PC-9 (cell line): ENCODE measurements around the gene PTBP1. TPM values are rescaled to one million over a fixed set of nuclear protein-coding genes. Genes with fewer than 3 reads are reported as not detected.

Experiments used
- BruUV-seq: library from RNA; stranded (reverse); fragments of 400-500 nt; replicated peaks from 2 replicates; lab custom pipeline; 2021; lab: Mats Ljungman, UMichigan
- CTCF ChIA-PET: fragments of 300-600 bp; sonication (Branson Sonifier 250); formaldehyde crosslinking; loops from one replicate; lab custom pipeline; 2022; ENCODE audit warnings: antibody characterized with exemption; lab: Charles Lee
- POLR2A ChIA-PET: fragments of 300-600 bp; sonication (Branson Sonifier 250); formaldehyde crosslinking; loops from one replicate; lab custom pipeline; 2022; ENCODE audit warnings: antibody characterized with exemption; ENCODE audit not compliant: unreplicated experiment; lab: Charles Lee
- DNase-seq, 2 experiments: peaks; one replicate each; pipeline versions ENCODE4 v3.0.0 to v3.0.0-alpha.2; 2015 to 2022; ENCODE audit warnings: mixed read lengths in 1 of 2
- H2AFZ ChIP-seq: fragments of 200-600 bp; sonication (generic); 2 replicates; pipeline ENCODE4 v1.8.1; 2017; ENCODE audit warnings: antibody characterized with exemption
- H3F3A ChIP-seq: fragments of 200-600 bp; sonication (generic); 2 replicates; pipeline ENCODE4 v1.8.1; 2017; ENCODE audit warnings: antibody characterized with exemption, mild to moderate bottlenecking, low read depth; ENCODE audit not compliant: insufficient read depth
- H3K27ac ChIP-seq: fragments of 200-600 bp; sonication (generic); 2 replicates; pipeline ENCODE4 v1.6.1; 2016; ENCODE audit warnings: mixed run types
- H3K27me3 ChIP-seq: fragments of 200-600 bp; sonication (generic); 2 replicates; pipeline ENCODE4 v1.6.1; 2016; ENCODE audit warnings: low read depth, mixed run types; ENCODE audit not compliant: insufficient read depth
- H3K36me3 ChIP-seq: fragments of 200-600 bp; sonication (generic); 2 replicates; pipeline ENCODE4 v1.6.1; 2016; ENCODE audit warnings: low read depth, mixed run types
- H3K4me1 ChIP-seq: fragments of 200-600 bp; sonication (generic); replicated peaks from 2 replicates; pipeline ENCODE4 v1.6.1; 2016; ENCODE audit warnings: mixed run types; ENCODE audit not compliant: insufficient read depth
- H3K4me2 ChIP-seq: fragments of 200-600 bp; sonication (generic); 2 replicates; pipeline ENCODE4 v1.6.1; 2017; ENCODE audit warnings: mixed run types
- H3K4me3 ChIP-seq: fragments of 200-600 bp; sonication (generic); 2 replicates; pipeline ENCODE4 v1.6.1; 2016; ENCODE audit warnings: mixed run types
- H3K79me2 ChIP-seq: fragments of 200-600 bp; sonication (generic); 2 replicates; pipeline ENCODE4 v1.6.1; 2017; ENCODE audit warnings: low read depth, mixed run types
- H3K9me2 ChIP-seq: fragments of 200-600 bp; sonication (generic); 2 replicates; pipeline ENCODE4 v1.8.1; 2017; ENCODE audit warnings: mild to moderate bottlenecking; ENCODE audit not compliant: insufficient read depth
- H3K9me3 ChIP-seq: fragments of 200-600 bp; sonication (generic); 2 replicates; pipeline ENCODE4 v1.8.1; 2016; ENCODE audit warnings: low read depth; ENCODE audit not compliant: insufficient read depth
- H4K20me1 ChIP-seq: fragments of 200-600 bp; sonication (generic); 2 replicates; pipeline ENCODE4 v1.8.1; 2017; ENCODE audit not compliant: insufficient read depth
- EZH2 ChIP-seq: fragments of 200-600 bp; sonication (generic); IDR thresholded peaks from 2 replicates; pipeline ENCODE4 v1.8.0; 2017; ENCODE audit warnings: antibody characterized with exemption, low read depth
- intact Hi-C: fragments of 100-400 bp; cut with micrococcal nuclease; formaldehyde crosslinking; loops from one replicate; pipeline ENCODE4 v1.10.0; 2022; ENCODE audit not compliant: unreplicated experiment
- total RNA-seq: library from RNA; stranded (reverse); gene quantifications from 2 replicates; pipeline ENCODE4 v1.2.3, GENCODE V29; 2021
- TF ChIP-seq, protein P1 (sequence below): fragments of 200-600 bp; sonication (generic); conservative IDR thresholded peaks from 2 replicates; pipeline ENCODE4 v1.6.1; 2017; ENCODE audit warnings: mixed run types, antibody characterized with exemption, mild to moderate bottlenecking, moderate library complexity

Gene PTBP1
- total RNA-seq, 1 experiment from 2014 or later = 542 TPM

DNA sequence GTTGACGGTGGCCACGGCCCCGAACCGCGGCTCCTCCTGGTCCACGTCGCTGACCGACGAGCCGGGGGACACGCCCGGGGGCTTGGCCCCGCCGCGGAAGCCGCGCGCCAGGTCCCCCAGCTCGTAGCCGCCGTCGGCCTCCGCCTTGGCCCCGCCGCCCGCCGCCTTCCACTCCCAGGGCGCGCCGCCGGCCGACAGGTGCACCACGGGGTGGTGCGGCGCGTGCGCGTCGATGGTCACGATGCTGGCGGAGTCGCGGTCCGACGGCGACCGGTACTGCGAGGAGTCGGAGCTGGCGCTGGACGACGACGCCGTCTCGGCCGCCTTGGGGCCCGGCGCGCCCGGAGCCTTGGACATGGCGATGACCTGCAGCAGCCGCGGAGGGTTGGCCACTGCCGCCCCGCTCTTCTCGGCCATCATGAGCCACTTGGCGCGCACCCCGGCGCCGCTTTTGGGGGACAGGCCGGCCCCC, 15.5 kb downstream of the PTBP1 start:
- intact Hi-C loops = no loop called here
- Histone ChIP-seq H4K20me1 (peaks cover 39% of the 10 kb centered on the region), H3K9me3 (no peaks in the 10 kb centered on the region), H3K4me2 (no peak overlapping the region), H3K79me2 (peaks cover 17% of the 10 kb centered on the region), H3K4me3 (no peak overlapping the region), H3K9me2 (no peaks in the 10 kb centered on the region), H3K36me3 (peaks cover 8% of the 10 kb centered on the region; the same call in 1 of the 2 replicates), H3K27me3 (no peaks in the 10 kb centered on the region), H3F3A (peaks cover 38% of the 10 kb centered on the region), H2AFZ (no peak overlapping the region), H3K27ac (no peak overlapping the region), H3K4me1 (no peaks in the 10 kb centered on the region)
- no TSS peak for BruUV-seq
- CTCF ChIA-PET = no interaction called here
- no peak for DNase-seq
- TF ChIP-seq, protein P1, sequence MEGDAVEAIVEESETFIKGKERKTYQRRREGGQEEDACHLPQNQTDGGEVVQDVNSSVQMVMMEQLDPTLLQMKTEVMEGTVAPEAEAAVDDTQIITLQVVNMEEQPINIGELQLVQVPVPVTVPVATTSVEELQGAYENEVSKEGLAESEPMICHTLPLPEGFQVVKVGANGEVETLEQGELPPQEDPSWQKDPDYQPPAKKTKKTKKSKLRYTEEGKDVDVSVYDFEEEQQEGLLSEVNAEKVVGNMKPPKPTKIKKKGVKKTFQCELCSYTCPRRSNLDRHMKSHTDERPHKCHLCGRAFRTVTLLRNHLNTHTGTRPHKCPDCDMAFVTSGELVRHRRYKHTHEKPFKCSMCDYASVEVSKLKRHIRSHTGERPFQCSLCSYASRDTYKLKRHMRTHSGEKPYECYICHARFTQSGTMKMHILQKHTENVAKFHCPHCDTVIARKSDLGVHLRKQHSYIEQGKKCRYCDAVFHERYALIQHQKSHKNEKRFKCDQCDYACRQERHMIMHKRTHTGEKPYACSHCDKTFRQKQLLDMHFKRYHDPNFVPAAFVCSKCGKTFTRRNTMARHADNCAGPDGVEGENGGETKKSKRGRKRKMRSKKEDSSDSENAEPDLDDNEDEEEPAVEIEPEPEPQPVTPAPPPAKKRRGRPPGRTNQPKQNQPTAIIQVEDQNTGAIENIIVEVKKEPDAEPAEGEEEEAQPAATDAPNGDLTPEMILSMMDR = no peak
- TF ChIP-seq EZH2 = no peak
- POLR2A ChIA-PET = no interaction called here

DNA sequence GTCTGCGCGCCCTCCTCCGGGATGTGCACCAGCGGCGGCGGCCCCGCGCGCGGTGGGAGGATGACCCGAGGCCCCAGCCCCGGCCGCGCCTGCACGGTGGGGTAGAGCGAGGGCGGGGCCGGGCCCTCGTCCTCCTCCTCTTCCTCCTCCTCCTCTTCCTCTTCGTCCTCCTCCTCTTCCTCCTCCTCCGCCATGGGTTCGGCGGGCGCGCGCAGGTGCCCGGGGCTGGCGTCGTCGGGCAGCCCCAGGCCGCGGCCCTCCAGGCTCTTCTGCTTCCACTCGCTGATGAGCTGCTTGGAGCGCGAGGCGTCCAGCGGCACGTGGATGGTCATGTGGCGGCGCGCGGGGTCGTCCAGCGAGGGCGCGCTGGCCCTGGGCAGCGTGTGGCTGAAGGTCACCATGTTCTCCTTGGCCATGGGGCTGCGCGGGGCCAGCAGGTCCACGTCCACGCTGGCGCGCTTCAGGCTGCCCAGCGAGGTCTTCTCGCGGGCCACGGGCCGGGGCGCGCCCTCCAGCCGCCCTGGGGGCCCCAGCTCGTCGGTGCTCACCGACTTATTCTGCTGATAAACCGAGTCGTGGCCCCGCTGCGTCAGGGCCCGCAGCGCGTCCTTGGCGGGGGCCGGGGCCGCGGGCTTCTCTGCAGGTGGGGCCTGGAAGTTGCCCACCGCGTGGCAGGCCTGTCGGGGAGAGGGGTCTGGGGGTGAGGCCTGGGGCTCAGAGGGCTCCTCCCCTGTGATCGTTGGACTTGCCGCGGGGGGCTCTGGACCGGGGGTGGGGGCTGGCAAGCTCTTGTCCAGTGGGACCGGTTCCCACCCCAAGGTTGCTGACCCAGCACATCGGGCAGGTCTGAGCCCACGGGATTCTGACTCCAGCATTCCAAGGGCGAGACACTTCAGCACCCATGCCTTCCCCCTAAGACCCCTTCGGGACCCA, 16.2 kb downstream of the PTBP1 start:
- intact Hi-C loops = no loop called here
- Histone ChIP-seq H3K27me3 (no peaks in the 10 kb centered on the region), H3K9me2 (no peaks in the 10 kb centered on the region), H3K36me3 (peaks cover 5% of the 10 kb centered on the region; the same call in 1 of the 2 replicates), H3F3A (peaks cover 31% of the 10 kb centered on the region), H3K4me1 (no peaks in the 10 kb centered on the region), H3K4me2 (no peak overlapping the region), H3K9me3 (no peaks in the 10 kb centered on the region), H4K20me1 (peaks cover 32% of the 10 kb centered on the region), H3K79me2 (0 out of 2 replicates have a peak, but pooled peaks cover 11% of the 10 kb centered on the region), H3K27ac (no peak overlapping the region), H3K4me3 (no peak overlapping the region), H2AFZ (no peak overlapping the region)
- POLR2A ChIA-PET = interaction anchor here (0.5 kb wide), 1 partner anchor 601 kb away, joined by 20 read pairs; no protein-coding TSS in a partner anchor
- no TSS peak for BruUV-seq
- TF ChIP-seq, protein P1 = no peak
- no peak for TF ChIP-seq EZH2
- CTCF ChIA-PET = no interaction called here
- no peak for DNase-seq

DNA sequence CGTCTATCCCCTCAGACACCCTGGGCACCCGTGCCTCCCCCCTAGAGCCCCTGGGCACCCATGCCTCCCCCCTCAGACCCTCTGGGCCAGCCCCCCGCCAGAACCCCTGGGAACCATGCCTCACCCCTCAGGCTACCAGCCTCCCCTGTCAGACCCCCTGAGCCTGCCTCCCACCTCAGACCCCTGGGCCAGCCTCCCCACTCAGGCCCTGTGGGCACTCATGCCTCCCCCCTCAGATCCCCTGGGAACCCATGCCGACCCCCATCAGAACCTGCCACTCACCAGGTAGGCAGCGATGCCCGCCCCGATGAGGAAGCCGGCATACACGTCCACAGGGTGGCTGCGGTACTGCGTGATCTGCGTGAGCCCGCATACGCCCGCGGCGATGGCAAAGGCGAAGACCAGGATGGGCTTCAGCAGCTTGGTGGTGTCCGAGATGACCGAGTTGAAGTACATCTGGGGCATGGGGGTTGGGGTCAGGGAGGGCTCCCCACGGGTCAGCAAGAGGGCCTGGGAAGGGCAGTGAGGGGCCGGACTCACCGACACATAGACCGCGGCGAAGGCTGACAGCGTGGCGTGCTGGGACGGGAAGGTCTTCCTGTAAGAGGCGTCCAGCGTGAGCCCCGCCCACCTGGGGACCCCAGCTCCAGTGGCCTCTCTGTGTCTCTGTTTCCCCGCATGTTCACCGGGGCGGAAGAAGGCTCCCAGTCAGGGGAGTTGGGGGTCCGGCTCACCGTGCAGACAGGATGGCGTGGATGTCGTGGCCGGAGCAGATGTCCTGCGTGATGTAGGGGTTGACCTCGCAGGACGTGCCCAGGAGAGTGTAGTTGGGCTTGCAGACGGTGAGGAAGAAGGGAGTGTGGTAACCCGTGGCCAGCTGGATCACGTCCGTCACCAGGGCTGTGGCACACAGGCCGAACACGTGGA, 17.2 kb downstream of the PTBP1 start:
- no peak overlapping the region for H3K27ac ChIP-seq
- no peak for DNase-seq
- H3K9me2 ChIP-seq = no peaks in the 10 kb centered on the region
- H2AFZ ChIP-seq = no peak overlapping the region
- no peaks in the 10 kb centered on the region for H3K4me1 ChIP-seq
- H3K79me2 ChIP-seq = 0 out of 2 replicates have a peak, but pooled peaks cover 6% of the 10 kb centered on the region
- H3K27me3 ChIP-seq = no peaks in the 10 kb centered on the region
- no peaks in the 10 kb centered on the region for H3K9me3 ChIP-seq
- H3K36me3 ChIP-seq = peaks cover 5% of the 10 kb centered on the region; the same call in 1 of the 2 replicates
- TF ChIP-seq, protein P1 = no peak
- TF ChIP-seq EZH2 = no peak
- H3K4me2 ChIP-seq = no peak overlapping the region
- ChIA-PET POLR2A (no interaction called here), CTCF (no interaction called here)
- no TSS peak for BruUV-seq
- no peak overlapping the region for H3K4me3 ChIP-seq
- peaks cover 23% of the 10 kb centered on the region for H4K20me1 ChIP-seq
- peaks cover 25% of the 10 kb centered on the region for H3F3A ChIP-seq
- intact Hi-C loops = no loop called here
